Motor neuron (in vitro differentiated cells): Measurements from ENCODE around the gene SETDB1. TPM values are rescaled to one million over a fixed set of nuclear protein-coding genes. Genes with fewer than 3 reads are reported as not detected.
"Not testable (repeated sequence)": the region's sequence is repeated elsewhere in the genome, so short reads cannot be mapped to it uniquely, and the experiment has no call there.

Experiments used
- ATAC-seq, 8 experiments: fragments of 200-7000 bp; cut with Tn5 transposase; replicated peaks in 6 of 8; 2 replicates each; pipeline ENCODE4 v1.8.0; 2021; ENCODE audit warnings: mild to moderate bottlenecking in 8 of 8, moderate library complexity in 8 of 8
- H3K27ac ChIP-seq, 2 donors: fragments of 250-450 bp; sonication (Bioruptor Pico); 2 replicates each; pipeline ENCODE4 v1.9.0; 2021; ENCODE audit warnings: antibody characterized with exemption in 2 of 2, mild to moderate bottlenecking in 2 of 2, moderate library complexity in 1 of 2
- H3K4me1 ChIP-seq, 2 donors: fragments of 250-450 bp; sonication (Bioruptor Pico); replicated peaks in 1 of 2; 2 replicates each; pipeline ENCODE4 v1.6.1; 2021; ENCODE audit warnings: antibody characterized with exemption in 2 of 2, mild to moderate bottlenecking in 2 of 2, moderate library complexity in 1 of 2
- H3K4me3 ChIP-seq, 5 donors: fragments of 250-450 bp; sonication (Bioruptor Pico); 2 replicates each; pipeline ENCODE4 v1.9.0; 2021; ENCODE audit warnings: antibody characterized with exemption in 5 of 5, mild to moderate bottlenecking in 5 of 5, moderate library complexity in 4 of 5
- WGBS, 10 experiments: fragments of 450-650 bp; shearing (Covaris generic); methylation state at CpG; one replicate each; pipeline ENCODE4 v1.0.0; 2022; 5-methylcytosine and 5-hydroxymethylcytosine counted together
- in situ Hi-C, 9 experiments: fragments of 400-800 bp; cut with MboI; loops; one replicate each; pipeline ENCODE4 v1.15.0; 2021; ENCODE audit warnings: low sequenced_read_pairs in 9 of 9, low pct_unique_long_range_greater_than_20kb in 2 of 9; ENCODE audit not compliant: unreplicated experiment in 9 of 9
- total RNA-seq, 8 experiments: library from RNA; unstranded; fragments of 300-600 nt; gene quantifications; 2 replicates each; pipeline versions ENCODE4 v1.2.3 to v1.2.4, GENCODE V29; 2022

The SETDB1 gene
- total RNA-seq: 10 to 100 TPM; 29.6 to 75.6 (median 58.1) TPM

- peak within 1 kb of the TSS; percentile 69 to 88 (median 81) for H3K4me3 ChIP-seq
- 0% methylated on average over 1 to 24 of the region's 39 CpGs; no CpG with 5 or more reads in 1 of the 10 experiments for WGBS, 10 experiments
- in situ Hi-C loops: no loop called here
- H3K27ac ChIP-seq: peak within 1 kb of the TSS; percentile 88 to 90
- peak; percentile 90 to 99 (median 98) for ATAC-seq
- peaks cover 7 to 12% of the 10 kb centered on the region in 2 donors for H3K4me1 ChIP-seq
Measured at GRCh38 chr1:150926097-150926741, at the start of gene SETDB1. TSS of gene SETDB1 (plus strand) at chr1:150926363. CDS start at chr1:150927715, 1,352 bp downstream.

- 63 to 100% (median 92%) methylated on average over 1 to 2 of the region's 2 CpGs; no CpG with 5 or more reads in 6 of the 10 experiments for WGBS, 10 experiments
- ATAC-seq, in situ Hi-C loops: not testable (repeated sequence)
Measured at GRCh38 chr1:150878931-150879330, 47.2 kb upstream of the SETDB1 start.

GRCh38 chr1:150881331-150882070 is 44.7 kb upstream of the SETDB1 start:
- no peak overlapping the region for H3K4me3 ChIP-seq
- H3K4me1 ChIP-seq: peaks cover 0 to 5% of the 10 kb centered on the region in 2 donors
- ATAC-seq: peak in 2 of 8 experiments; percentile 49 to 57
- 0 to 29% (median 15%) methylated on average over 1 to 2 of the region's 2 CpGs; no CpG with 5 or more reads in 1 of the 10 experiments for WGBS, 10 experiments
- H3K27ac ChIP-seq: no peak overlapping the region
- in situ Hi-C loops: no loop called here

More at GRCh38 chr1:150878931-150879330, 47.2 kb upstream of the SETDB1 start:
- H3K4me3 ChIP-seq, H3K27ac ChIP-seq: not testable (repeated sequence)
- H3K4me1 ChIP-seq: peaks cover 12 to 13% of the 10 kb centered on the region in 2 donors

GRCh38 chr1:150883121-150883520 is 43.0 kb upstream of the SETDB1 start:
- H3K4me3 ChIP-seq, H3K4me1 ChIP-seq, H3K27ac ChIP-seq, in situ Hi-C loops, ATAC-seq: not testable (repeated sequence)
- WGBS, 10 experiments: 77 to 100% (median 97%) methylated on average over 1 to 5 of the region's 5 CpGs

- WGBS, 10 experiments: 0 to 79% (median 45%) methylated on average over 1 to 3 of the region's 3 CpGs
Measured at GRCh38 chr1:150887018-150887417, 39.1 kb upstream of the SETDB1 start, which contains the start of gene CTXND2. TSS of gene CTXND2 (plus strand) at chr1:150887136. CDS start at chr1:150912315, 25,179 bp downstream.

GRCh38 chr1:150888727-150889126 is 37.4 kb upstream of the SETDB1 start:
- Histone ChIP-seq H3K27ac (no peak overlapping the region), H3K4me3 (no peak overlapping the region), H3K4me1 (no peaks in the 10 kb centered on the region)
- in situ Hi-C loops: no loop called here
- ATAC-seq: no peak
- WGBS, 10 experiments: 60 to 100% (median 85%) methylated on average over 1 to 8 of the region's 8 CpGs; no CpG with 5 or more reads in 2 of the 10 experiments

More at GRCh38 chr1:150887018-150887417, 39.1 kb upstream of the SETDB1 start, which contains the start of gene CTXND2:
- no peak within 1 kb of the TSS for H3K27ac ChIP-seq
- in situ Hi-C loops: no loop called here
- H3K4me1 ChIP-seq: no peaks in the 10 kb centered on the region
- ATAC-seq: peak in 2 of 8 experiments; percentile 21 to 69
- H3K4me3 ChIP-seq: no peak within 1 kb of the TSS

- 40 to 100% (median 73%) methylated on average over 1 of the region's 1 CpG; no CpG with 5 or more reads in 4 of the 10 experiments for WGBS, 10 experiments
- ATAC-seq: no peak
- no peak overlapping the region for H3K4me3 ChIP-seq
- H3K27ac ChIP-seq: no peak overlapping the region
- in situ Hi-C loops: no loop called here
- no peaks in the 10 kb centered on the region for H3K4me1 ChIP-seq
Measured at GRCh38 chr1:150890033-150890416, 36.1 kb upstream of the SETDB1 start.

GRCh38 chr1:150893336-150893913 is 32.7 kb upstream of the SETDB1 start:
- ATAC-seq: no peak
- Histone ChIP-seq H3K4me3 (no peak overlapping the region), H3K27ac (no peak overlapping the region), H3K4me1 (no peaks in the 10 kb centered on the region)
- in situ Hi-C loops: no loop called here
- WGBS, 10 experiments: 57 to 100% (median 76%) methylated on average over 1 to 3 of the region's 3 CpGs; no CpG with 5 or more reads in 3 of the 10 experiments

- no peak overlapping the region for H3K27ac ChIP-seq
- no peak overlapping the region for H3K4me3 ChIP-seq
- in situ Hi-C loops: no loop called here
- ATAC-seq: peak in 6 of 8 experiments; percentile 98 to 100 (median 100)
- H3K4me1 ChIP-seq: no peaks in the 10 kb centered on the region
- WGBS, 10 experiments: 17 to 94% (median 77%) methylated on average over 1 to 4 of the region's 4 CpGs; no CpG with 5 or more reads in 2 of the 10 experiments
Measured at GRCh38 chr1:150895618-150896017, 30.5 kb upstream of the SETDB1 start.

GRCh38 chr1:150899795-150900194 is 26.4 kb upstream of the SETDB1 start:
- H3K4me1 ChIP-seq, in situ Hi-C loops, ATAC-seq, H3K4me3 ChIP-seq, H3K27ac ChIP-seq: not testable (repeated sequence)
- 78 to 95% (median 86%) methylated on average over 1 to 7 of the region's 8 CpGs; no CpG with 5 or more reads in 3 of the 10 experiments for WGBS, 10 experiments

GRCh38 chr1:150902346-150902745 is 23.8 kb upstream of the SETDB1 start:
- in situ Hi-C loops: no loop called here
- 11 to 100% (median 82%) methylated on average over 1 to 5 of the region's 5 CpGs; no CpG with 5 or more reads in 4 of the 10 experiments for WGBS, 10 experiments
- Histone ChIP-seq H3K27ac (no peak overlapping the region), H3K4me1 (no peaks in the 10 kb centered on the region), H3K4me3 (no peak overlapping the region)
- no peak for ATAC-seq

GRCh38 chr1:150902751-150903150 is 23.4 kb upstream of the SETDB1 start:
- in situ Hi-C loops: no loop called here
- Histone ChIP-seq H3K4me3 (no peak overlapping the region), H3K4me1 (no peaks in the 10 kb centered on the region), H3K27ac (no peak overlapping the region)
- WGBS, 10 experiments: 25 to 100% (median 82%) methylated on average over 1 of the region's 1 CpG; no CpG with 5 or more reads in 2 of the 10 experiments
- no peak for ATAC-seq

- Histone ChIP-seq H3K4me3 (no peak overlapping the region), H3K27ac (no peak overlapping the region), H3K4me1 (no peaks in the 10 kb centered on the region)
- 37 to 88% (median 81%) methylated on average over 2 to 5 of the region's 6 CpGs; no CpG with 5 or more reads in 6 of the 10 experiments for WGBS, 10 experiments
- in situ Hi-C loops: no loop called here
- no peak for ATAC-seq
Measured at GRCh38 chr1:150905301-150905700, 20.9 kb upstream of the SETDB1 start.
